Measurements from ENCODE around the gene ZFP57.

DNA sequence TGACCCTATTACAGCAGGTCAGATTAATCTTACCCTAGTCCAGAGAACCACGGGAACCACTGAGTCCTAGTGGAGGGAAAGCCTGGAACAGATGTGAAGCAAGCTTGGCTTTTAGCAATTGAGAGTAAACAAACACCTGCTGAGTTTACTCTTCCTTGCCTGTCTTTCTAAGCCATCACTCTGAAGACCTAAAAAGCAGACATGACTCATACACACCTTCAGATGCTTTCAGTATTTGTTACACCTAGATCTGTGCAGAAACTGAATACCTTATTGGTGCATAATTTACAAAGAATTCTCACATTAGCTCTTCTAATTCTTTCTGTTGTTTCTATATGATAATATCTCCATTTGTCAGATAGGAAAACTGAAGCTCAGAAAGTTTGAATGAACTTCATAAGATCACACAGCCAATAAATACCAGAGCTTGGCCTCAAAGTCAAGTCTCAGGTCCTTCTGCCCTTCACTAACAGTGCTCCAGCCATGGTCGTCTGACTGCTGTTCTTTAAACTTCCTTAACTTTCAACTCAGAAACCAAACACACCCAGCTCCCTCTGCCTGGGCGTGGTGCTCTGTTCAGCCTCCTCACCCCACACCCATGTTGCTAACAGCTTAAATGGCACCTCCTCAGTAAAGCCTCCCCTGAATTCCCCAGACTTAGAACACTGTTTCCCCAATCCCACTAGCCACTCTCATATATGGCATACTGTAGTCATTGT, 39.4 kb downstream of the ZFP57 start:
- TF ChIP-seq CTCF (IDR thresholded peaks at IDR 0.05) (no peak), POLR2AphosphoS5 (IDR thresholded peaks at IDR 0.05) (no peak)
